Measurements from ENCODE around the gene TMEM229B. TPM values are rescaled to one million over a fixed set of nuclear protein-coding genes. Genes with fewer than 3 reads are reported as not detected.
A peak's percentile ranks its signal among the peaks of the same experiment; 100 is the strongest.

The TMEM229B gene
- total RNA-seq, 1 experiment from 2014 or later, result 0.71 TPM

DNA sequence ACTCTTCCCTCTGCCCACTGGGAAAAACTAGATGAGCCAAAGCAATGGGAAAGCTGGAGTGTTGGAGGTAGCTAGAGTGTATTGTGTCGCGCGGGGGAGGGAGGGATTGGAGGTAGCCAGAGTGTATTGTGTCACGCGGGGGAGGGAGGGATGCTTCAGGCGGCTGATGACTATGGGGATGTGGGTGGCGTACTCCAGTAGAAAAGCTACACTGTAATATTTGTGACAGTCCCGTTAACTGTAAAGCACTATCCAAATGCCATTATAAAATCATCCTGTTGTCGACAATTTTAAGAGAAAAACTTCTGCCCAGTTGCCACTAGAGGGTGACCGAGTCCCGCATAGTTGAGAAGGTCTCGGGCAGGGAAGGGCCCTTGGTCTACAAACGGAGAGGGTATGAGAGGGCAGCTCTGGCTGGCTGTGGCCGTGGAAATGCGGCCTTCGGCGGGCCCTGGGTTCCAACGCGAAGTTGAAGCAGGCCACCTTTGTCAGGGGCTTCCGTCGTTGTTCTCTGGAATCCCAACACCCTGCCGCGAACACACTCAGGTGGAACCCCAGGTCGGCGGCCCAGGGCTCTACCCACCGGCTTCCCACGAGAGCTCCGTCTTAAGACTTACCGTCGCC is 61.4 kb downstream of the TMEM229B start:
- ChIA-PET POLR2A (interaction anchor here (0.8 to 2.0 kb wide), 2 partner anchors 144 to 277 kb away, joined by 3 to 9 read pairs; no protein-coding TSS in a partner anchor), RAD21 (ENCODE audit: low non-redundant PET in 1 of 2, low total read pairs in 2 of 2, uncharacterized antibody in 2 of 2, unreplicated experiment in 2 of 2) (interaction anchor here (0.6 to 3.0 kb wide), 9 partner anchors 16 to 277 kb away, joined by 3 to 29 read pairs (median 7); no protein-coding TSS in a partner anchor), CTCF (interaction anchor here (0.7 to 4.4 kb wide), 24 partner anchors 8 to 1067 kb away, joined by 3 to 78 read pairs (median 6); partner anchors contain the start of genes ARG2, ATP6V1D, PIGH and PLEK2)
- Histone ChIP-seq H3K79me2 (ENCODE audit: insufficient read depth, low read length) (no peaks in the 10 kb centered on the region), H3K4me3 (replicated peaks in 1 of 2; ENCODE audit: low read depth in 1 of 2, low read length in 2 of 2) (no peak overlapping the region), H3K27me3 (ENCODE audit: insufficient read depth, low read length) (no peaks in the 10 kb centered on the region), H2AFZ (ENCODE audit: low read depth, low read length, poor library complexity, severe bottlenecking) (peak overlapping the region; percentile 3), H3K9ac (ENCODE audit: low read length) (no peak overlapping the region), H3K36me3 (ENCODE audit: control insufficient read depth in 1 of 2, insufficient read depth in 2 of 2, low read length in 2 of 2) (no peaks in the 10 kb centered on the region), H4K20me1 (ENCODE audit: insufficient read depth) (no peaks in the 10 kb centered on the region), H3K4me1 (ENCODE audit: control insufficient read depth in 1 of 2, insufficient read depth in 2 of 2, low read length in 2 of 2) (peaks cover 5 to 25% of the 10 kb centered on the region in 2 experiments; a peak in 3 of 4 replicates), H3K4me2 (ENCODE audit: low read length) (peak overlapping the region; percentile 10), H3K27ac (ENCODE audit: low read depth, low read length) (no peak overlapping the region), H3K9me3 (ENCODE audit: control insufficient read depth in 1 of 2, insufficient read depth in 1 of 2, low read depth in 1 of 2, low read length in 2 of 2) (no peaks in the 10 kb centered on the region), H3K9me2 (ENCODE audit: insufficient read depth) (no peaks in the 10 kb centered on the region)
- TF ChIP-seq RAD21 (IDR thresholded peaks at IDR 0.05; ENCODE audit: low read depth), result peak; percentile 92
- TF ChIP-seq ATF3 (IDR thresholded peaks at IDR 0.05), result no peak
- TF ChIP-seq JUND (IDR thresholded peaks at IDR 0.05), result no peak
- no peak for TF ChIP-seq CBX3 (IDR thresholded peaks at IDR 0.05; ENCODE audit: low read depth)
- TF ChIP-seq CTCF (IDR thresholded peaks at IDR 0.05 in 2 of 3, conservative IDR thresholded peaks at IDR 0.05 in 1 of 3; ENCODE audit: borderline replicate concordance in 1 of 3, insufficient read depth in 1 of 3, low read depth in 2 of 3, low read length in 2 of 3), result peak; percentile 75 to 88 (median 76)
- intact Hi-C loops (cut with micrococcal nuclease), result loop anchor here (1.0 to 5.0 kb wide), 4 partner anchors 105 to 278 kb away; partner anchors contain the start of gene PLEKHH1
- DNase-seq (ENCODE audit: low read depth, low spot score) (peak; percentile 71), ATAC-seq (peak; percentile 91)
- no TSS peak for BruUV-seq (replicated peaks)

Measured in HCT116 (cell line).